BLaER1 treated with 17β-estradiol and CSF1 and Interleukin-3, amounts not matched to agents 10 nM and 100 nM (cell line): ENCODE data around the gene ERCC3.

Experiments
- H3K27ac ChIP-seq, 11 experiments: shearing (Covaris generic); formaldehyde crosslinking; 2 replicates each; pipeline ENCODE4 v1.8.1; 2022
- H3K27me3 ChIP-seq, 11 experiments: shearing (Covaris generic); formaldehyde crosslinking; 2 replicates each; pipeline ENCODE4 v1.8.1; 2022
- H3K36me3 ChIP-seq, 11 experiments: shearing (Covaris generic); formaldehyde crosslinking; 2 replicates each; pipeline ENCODE4 v1.8.1; 2022
- H3K4me1 ChIP-seq, 10 experiments: shearing (Covaris generic); formaldehyde crosslinking; 2 replicates each; pipeline ENCODE4 v1.8.1; 2022
- H3K4me2 ChIP-seq, 11 experiments: shearing (Covaris generic); formaldehyde crosslinking; 2 replicates each; pipeline ENCODE4 v1.8.1; 2022
- H3K4me3 ChIP-seq, 10 experiments: shearing (Covaris generic); formaldehyde crosslinking; 2 replicates each; pipeline ENCODE4 v1.8.1; 2022
- H3K9ac ChIP-seq, 11 experiments: shearing (Covaris generic); formaldehyde crosslinking; 2 replicates each; pipeline ENCODE4 v1.8.1; 2022
- H3K9me3 ChIP-seq, 11 experiments: shearing (Covaris generic); formaldehyde crosslinking; replicated peaks in 1 of 11; 2 replicates each; pipeline ENCODE4 v1.8.1; 2022
- H4K20me1 ChIP-seq, 11 experiments: shearing (Covaris generic); formaldehyde crosslinking; 2 replicates each; pipeline ENCODE4 v1.8.1; 2022
- Cebpa-rat ChIP-seq, 11 experiments: shearing (Covaris generic); IDR thresholded peaks; 2 replicates each; pipeline ENCODE4 v1.8.1; 2022

The ERCC3 gene

DNA sequence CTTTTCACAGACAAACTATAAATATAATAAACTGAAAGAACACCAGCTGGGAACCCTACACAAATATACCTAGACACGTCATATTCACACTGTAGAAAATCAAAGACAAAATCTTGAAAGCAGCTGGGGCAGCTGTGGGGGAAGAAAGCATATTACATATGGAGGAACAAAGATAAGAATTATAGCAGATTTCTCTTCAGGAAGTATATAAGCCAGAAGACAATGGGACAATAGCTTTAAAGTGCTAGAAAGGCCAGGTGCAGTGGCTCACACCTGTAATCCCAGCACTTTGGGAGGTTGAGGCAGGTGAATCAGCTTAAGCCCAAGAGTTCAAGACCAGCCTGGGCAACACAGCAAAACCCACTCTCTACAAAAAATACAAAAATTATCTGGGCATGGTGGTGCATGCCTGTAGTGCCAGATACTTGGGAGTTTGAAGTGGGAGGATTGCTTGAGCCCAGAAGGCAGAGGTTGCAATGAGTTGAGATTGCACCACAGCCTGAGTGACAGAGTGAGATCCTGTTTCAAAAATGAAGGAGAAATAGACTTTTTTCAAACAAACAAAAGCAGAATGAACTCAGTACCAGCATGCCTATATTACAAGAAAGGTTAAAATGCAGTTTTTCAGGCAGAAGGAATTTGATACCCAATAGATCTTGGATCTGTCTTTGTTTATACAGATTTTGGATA is 26.8 kb upstream of the ERCC3 start:
- no peak overlapping the region for H3K9ac ChIP-seq
- no peak overlapping the region for H3K4me2 ChIP-seq
- no peaks in the 10 kb centered on the region for H3K4me1 ChIP-seq
- no peaks in the 10 kb centered on the region for H3K27me3 ChIP-seq
- no peak for TF ChIP-seq Cebpa-rat (IDR thresholded peaks at IDR 0.05)
- peaks cover 0 to 16% (median 14%) of the 10 kb centered on the region in 11 experiments; a peak in 21 of 22 replicates for H3K9me3 ChIP-seq
- H3K36me3 ChIP-seq = peaks cover 88 to 99% (median 93%) of the 10 kb centered on the region in 11 experiments
- H4K20me1 ChIP-seq = peaks cover 0 to 4% (median 0%) of the 10 kb centered on the region in 11 experiments; a peak in 1 of 22 replicates
- no peak overlapping the region for H3K4me3 ChIP-seq
- no peak overlapping the region for H3K27ac ChIP-seq

DNA sequence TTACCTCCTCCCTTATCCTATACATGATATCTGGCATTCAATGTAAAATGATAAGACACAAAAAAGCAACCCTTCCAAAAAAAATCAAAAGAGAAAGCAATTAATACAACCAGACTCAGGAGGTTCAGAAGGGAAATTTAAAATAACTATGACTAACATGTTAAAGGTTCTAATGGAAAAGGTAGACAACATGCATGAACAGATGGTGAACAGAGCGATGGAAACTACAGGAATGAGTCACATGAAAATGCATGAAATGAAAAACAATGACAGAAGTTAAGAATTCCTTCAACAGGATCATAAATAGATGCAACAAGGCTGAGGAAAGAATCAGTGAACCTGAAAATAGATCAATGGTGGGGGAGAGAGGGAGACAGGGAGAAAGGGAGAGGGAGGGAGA is 26.1 kb upstream of the ERCC3 start:
- no peaks in the 10 kb centered on the region for H4K20me1 ChIP-seq
- peaks cover 88 to 99% (median 93%) of the 10 kb centered on the region in 11 experiments for H3K36me3 ChIP-seq
- H3K4me3 ChIP-seq = no peak overlapping the region
- peaks cover 0 to 16% (median 14%) of the 10 kb centered on the region in 11 experiments; a peak in 21 of 22 replicates for H3K9me3 ChIP-seq
- no peaks in the 10 kb centered on the region; a peak in 1 of 20 replicates for H3K4me1 ChIP-seq
- H3K4me2 ChIP-seq = no peak overlapping the region
- no peak overlapping the region for H3K9ac ChIP-seq
- H3K27me3 ChIP-seq = no peaks in the 10 kb centered on the region
- no peak for TF ChIP-seq Cebpa-rat (IDR thresholded peaks at IDR 0.05)
- H3K27ac ChIP-seq = no peak overlapping the region

DNA sequence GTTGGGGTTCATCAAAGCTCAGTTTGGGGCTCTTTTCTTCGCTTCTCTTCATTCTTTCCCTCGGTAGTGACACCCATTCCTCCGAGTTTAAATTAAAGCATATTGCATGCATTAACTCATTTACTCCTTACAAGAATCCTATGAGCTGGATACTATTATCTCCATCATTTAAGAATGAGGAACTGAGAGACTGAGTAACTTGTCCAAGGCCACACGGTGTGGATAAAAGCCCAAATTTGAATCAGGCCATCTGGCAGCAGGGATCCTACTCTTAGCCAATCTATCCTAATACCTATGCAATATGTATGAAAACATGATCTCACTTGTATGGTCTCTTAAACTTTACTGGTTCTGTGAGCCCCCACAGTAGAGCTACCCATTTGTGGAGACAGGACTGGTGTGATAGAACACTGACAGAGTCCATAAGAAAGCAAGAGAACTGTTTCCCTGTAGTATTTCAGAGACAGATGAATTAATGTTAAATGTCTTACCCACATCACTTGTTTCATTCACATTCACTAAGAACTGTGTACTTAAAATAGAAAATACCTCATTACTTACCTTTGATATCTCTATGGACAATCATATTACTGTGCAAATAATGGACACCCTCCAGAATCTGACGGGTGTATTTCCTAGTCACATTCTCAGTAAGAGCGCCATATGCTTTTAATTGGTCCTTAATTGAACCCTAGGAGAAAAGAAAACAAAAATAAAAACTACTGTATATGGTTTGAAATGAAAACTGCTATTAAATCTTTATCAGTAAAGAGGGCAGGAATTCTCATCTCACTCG is 20.4 kb upstream of the ERCC3 start:
- H3K4me2 ChIP-seq = peak overlapping the region in 5 of 11 experiments; percentile 46 to 65 (median 59); a peak in 9 of 22 replicates
- H3K36me3 ChIP-seq = peaks cover 89 to 100% (median 96%) of the 10 kb centered on the region in 11 experiments

DNA sequence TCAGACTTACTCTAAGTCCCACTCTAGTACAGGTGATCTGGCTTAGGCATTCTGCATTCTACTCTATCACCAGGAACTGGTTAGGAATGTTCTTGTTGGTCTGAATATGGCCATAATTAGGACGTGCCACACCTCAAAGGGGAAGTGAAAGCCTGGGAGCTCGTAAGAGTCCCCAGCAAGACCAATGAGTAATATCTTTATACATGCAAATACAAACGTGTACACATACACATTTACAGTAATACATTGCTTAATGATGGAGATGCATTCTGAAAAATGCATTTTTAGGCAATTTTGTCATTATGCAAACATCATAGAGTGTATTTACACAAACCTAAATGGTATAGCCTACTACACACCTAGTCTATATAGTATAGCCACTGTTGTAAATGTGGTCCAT is 19.5 kb upstream of the ERCC3 start:
- H3K9me3 ChIP-seq = no peaks in the 10 kb centered on the region
- peak overlapping the region in 3 of 11 experiments; percentile 13 to 40 (median 15); a peak in 3 of 22 replicates for H3K9ac ChIP-seq
- peak overlapping the region in 5 of 11 experiments; percentile 46 to 65 (median 59); a peak in 10 of 22 replicates for H3K4me2 ChIP-seq
- peaks cover 0 to 10% (median 0%) of the 10 kb centered on the region in 11 experiments; a peak in 2 of 22 replicates for H4K20me1 ChIP-seq
- peaks cover 87 to 100% (median 96%) of the 10 kb centered on the region in 11 experiments for H3K36me3 ChIP-seq
- TF ChIP-seq Cebpa-rat (IDR thresholded peaks at IDR 0.05) = no peak
- peak overlapping the region in 4 of 11 experiments; percentile 44 to 74 (median 62); a peak in 7 of 22 replicates for H3K27ac ChIP-seq
- peaks cover 0 to 25% (median 14%) of the 10 kb centered on the region in 10 experiments; a peak in 12 of 20 replicates for H3K4me1 ChIP-seq
- H3K27me3 ChIP-seq = no peaks in the 10 kb centered on the region
- H3K4me3 ChIP-seq = no peak overlapping the region

More for the DNA sequence above, 20.4 kb upstream of the ERCC3 start:
- Histone ChIP-seq H3K9me3 (no peaks in the 10 kb centered on the region), H3K27ac (peak overlapping the region in 4 of 11 experiments; percentile 44 to 74 (median 62); a peak in 6 of 22 replicates), H3K27me3 (no peaks in the 10 kb centered on the region), H3K9ac (peak overlapping the region in 1 of 11 experiments; percentile 40; a peak in 2 of 22 replicates), H3K4me1 (peaks cover 0 to 25% (median 14%) of the 10 kb centered on the region in 10 experiments; a peak in 12 of 20 replicates), H4K20me1 (peaks cover 0 to 10% (median 0%) of the 10 kb centered on the region in 11 experiments; a peak in 2 of 22 replicates), H3K4me3 (no peak overlapping the region)
- TF ChIP-seq Cebpa-rat (IDR thresholded peaks at IDR 0.05) = no peak

DNA sequence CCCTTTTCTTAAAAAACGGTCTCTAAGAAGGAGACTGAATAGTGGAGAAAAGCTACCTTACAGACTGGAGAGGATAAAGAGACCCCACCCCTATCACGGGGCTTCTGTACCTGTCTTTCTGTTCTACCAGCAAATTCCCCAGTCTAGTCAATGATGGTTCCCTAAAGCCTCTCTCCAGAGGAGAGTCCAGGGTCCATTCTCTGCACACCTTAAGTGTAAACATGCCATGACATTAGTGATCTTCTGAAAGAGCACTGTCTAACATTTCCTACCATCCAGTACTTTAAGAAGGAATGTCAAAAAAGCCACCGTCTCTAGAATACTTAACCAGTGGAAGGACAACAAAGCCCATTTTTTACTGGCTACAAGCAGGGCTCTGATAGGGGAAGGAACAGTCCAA is 17.0 kb upstream of the ERCC3 start:
- Histone ChIP-seq H3K4me1 (peaks cover 0 to 34% (median 20%) of the 10 kb centered on the region in 10 experiments; a peak in 14 of 20 replicates), H3K27me3 (no peaks in the 10 kb centered on the region), H4K20me1 (peaks cover 0 to 10% (median 0%) of the 10 kb centered on the region in 11 experiments; a peak in 2 of 22 replicates), H3K36me3 (peaks cover 88 to 100% (median 93%) of the 10 kb centered on the region in 11 experiments), H3K4me2 (no peak overlapping the region), H3K27ac (0 out of 22 replicates have a peak overlapping the region, but pooled peaks of 1 of the 11 experiments have one; percentile 3), H3K4me3 (no peak overlapping the region), H3K9ac (no peak overlapping the region), H3K9me3 (no peaks in the 10 kb centered on the region)
- no peak for TF ChIP-seq Cebpa-rat (IDR thresholded peaks at IDR 0.05)

DNA sequence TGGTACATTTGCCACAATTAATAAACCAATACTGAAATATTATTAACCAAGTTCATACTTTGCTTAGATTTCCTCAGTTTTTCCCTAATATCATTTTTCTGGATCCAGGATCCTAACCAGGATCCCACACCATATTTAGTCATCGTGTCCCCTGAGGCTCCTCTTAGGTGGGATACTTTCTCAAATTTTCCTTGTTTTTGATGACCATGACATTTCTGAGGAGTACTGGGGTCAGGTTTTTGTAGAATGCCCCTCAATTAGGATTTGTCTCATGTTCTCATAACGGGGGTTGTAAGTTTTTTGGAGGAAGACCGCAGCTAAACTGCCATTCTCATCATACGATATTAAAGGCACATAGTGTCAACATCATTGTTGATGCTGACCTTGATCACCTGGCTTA is 15.5 kb upstream of the ERCC3 start:
- Histone ChIP-seq H3K4me2 (no peak overlapping the region), H3K36me3 (peaks cover 77 to 100% (median 90%) of the 10 kb centered on the region in 11 experiments), H3K9me3 (no peaks in the 10 kb centered on the region), H3K27ac (no peak overlapping the region), H4K20me1 (peaks cover 0 to 10% (median 0%) of the 10 kb centered on the region in 11 experiments; a peak in 2 of 22 replicates), H3K4me3 (no peak overlapping the region), H3K4me1 (peaks cover 0 to 39% (median 20%) of the 10 kb centered on the region in 10 experiments; a peak in 14 of 20 replicates), H3K27me3 (no peaks in the 10 kb centered on the region), H3K9ac (no peak overlapping the region)
- TF ChIP-seq Cebpa-rat (IDR thresholded peaks at IDR 0.05) = no peak

DNA sequence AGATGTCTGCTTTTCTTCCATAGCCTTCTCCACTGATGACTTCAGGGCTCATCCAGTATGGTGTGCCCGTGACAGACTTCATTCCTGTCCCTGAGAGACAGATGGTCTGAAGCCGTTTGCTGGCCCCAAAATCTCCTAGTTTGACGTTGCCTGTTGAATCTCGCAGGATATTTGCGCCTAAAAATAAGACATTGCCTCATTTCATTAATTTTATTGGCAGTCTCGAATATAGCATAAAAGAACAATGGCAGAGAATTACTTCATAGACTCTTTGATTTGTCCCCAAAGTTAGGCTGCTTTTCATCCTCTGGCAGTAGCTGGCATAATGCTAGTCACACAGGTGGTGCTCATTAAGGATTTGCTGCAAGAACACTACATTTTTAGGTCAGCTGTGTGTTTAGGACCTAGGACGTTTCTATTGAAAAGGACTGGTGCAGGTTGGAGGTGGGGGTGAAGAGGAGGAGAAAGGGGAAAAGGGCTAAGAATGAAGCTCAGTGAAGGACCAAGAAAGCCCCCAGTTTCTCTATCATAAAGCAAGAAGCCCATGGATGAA is 14.7 kb upstream of the ERCC3 start:
- no peaks in the 10 kb centered on the region for H3K27me3 ChIP-seq
- peaks cover 68 to 100% (median 83%) of the 10 kb centered on the region in 11 experiments for H3K36me3 ChIP-seq
- H4K20me1 ChIP-seq = peaks cover 0 to 10% (median 0%) of the 10 kb centered on the region in 11 experiments; a peak in 2 of 22 replicates
- H3K4me2 ChIP-seq = no peak overlapping the region
- H3K9ac ChIP-seq = no peak overlapping the region
- TF ChIP-seq Cebpa-rat (IDR thresholded peaks at IDR 0.05) = no peak
- H3K27ac ChIP-seq = no peak overlapping the region
- no peak overlapping the region for H3K4me3 ChIP-seq
- no peaks in the 10 kb centered on the region for H3K9me3 ChIP-seq
- H3K4me1 ChIP-seq = peaks cover 0 to 31% (median 14%) of the 10 kb centered on the region in 10 experiments; a peak in 14 of 20 replicates

DNA sequence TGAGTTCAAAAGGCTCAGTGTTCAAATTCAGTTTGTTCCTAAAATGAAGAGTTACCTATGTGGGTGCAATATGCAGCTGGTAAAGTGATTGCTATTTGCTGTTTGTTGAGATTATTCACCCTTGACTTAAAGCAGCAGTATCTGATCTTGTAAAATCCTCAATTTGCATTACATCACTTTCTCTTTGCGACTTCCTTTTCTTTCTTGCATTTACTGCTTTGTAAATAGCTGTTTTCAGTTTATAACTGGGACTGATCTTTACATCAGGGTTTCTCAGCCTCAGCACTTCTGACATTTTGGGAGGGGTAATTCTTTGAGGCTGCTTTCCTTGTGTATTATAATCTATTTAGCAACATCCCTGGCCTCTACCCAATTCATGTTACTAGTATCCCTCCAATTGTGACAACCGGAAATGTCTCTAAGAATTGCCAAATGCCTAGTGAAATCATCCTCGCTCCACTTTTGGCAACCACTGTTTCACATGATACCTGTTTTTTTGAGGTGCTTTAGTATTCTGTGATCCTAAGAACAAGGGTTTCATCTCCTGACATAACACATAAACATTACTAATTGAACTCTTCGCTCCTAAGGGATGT is 12.1 kb upstream of the ERCC3 start:
- H3K4me3 ChIP-seq = no peak overlapping the region
- no peak overlapping the region for H3K9ac ChIP-seq
- peak overlapping the region in 5 of 11 experiments; percentile 10 to 40 (median 17); a peak in 7 of 22 replicates for H3K27ac ChIP-seq
- no peak for TF ChIP-seq Cebpa-rat (IDR thresholded peaks at IDR 0.05)
- H3K4me1 ChIP-seq = peaks cover 0 to 22% (median 8%) of the 10 kb centered on the region in 10 experiments; a peak in 11 of 20 replicates
- peak overlapping the region in 6 of 11 experiments; percentile 13 to 53 (median 32); a peak in 10 of 22 replicates for H3K4me2 ChIP-seq
- H3K27me3 ChIP-seq = no peaks in the 10 kb centered on the region
- no peaks in the 10 kb centered on the region; a peak in 1 of 22 replicates for H4K20me1 ChIP-seq
- peaks cover 50 to 80% (median 61%) of the 10 kb centered on the region in 11 experiments for H3K36me3 ChIP-seq
- H3K9me3 ChIP-seq = no peaks in the 10 kb centered on the region
